Body of pancreas (tissue), 4 donors: Measurements from ENCODE around the gene DBP. TPM values are rescaled to one million over a fixed set of nuclear protein-coding genes. Genes with fewer than 3 reads are reported as not detected.

Experiments
- ATAC-seq: fragments of 150-250 bp; one replicate; pipeline ENCODE4 v1.9.1; 2016
- DNase-seq, 4 donors: peaks; one replicate each; pipeline ENCODE4 v3.0.0-alpha.2; 2019
- H3K27ac ChIP-seq, 4 donors: fragments of 200-600 bp; sonication (generic); 1 replicate in 3 of 4; 2 replicates in 1 of 4; pipeline versions ENCODE4 v1.5.1 to v1.6.1; 2016 to 2019; ENCODE audit warnings: mild to moderate bottlenecking in 1 of 4, mixed read lengths in 1 of 4, moderate library complexity in 1 of 4
- H3K27me3 ChIP-seq, 2 donors: fragments of 200-600 bp; sonication (generic); one replicate each; pipeline ENCODE4 v1.6.0; 2016; ENCODE audit warnings: mild to moderate bottlenecking in 1 of 2
- H3K36me3 ChIP-seq, 2 donors: fragments of 200-600 bp; sonication (generic); replicated peaks in 1 of 2; 2 replicates each; pipeline ENCODE4 v1.5.1; 2016; ENCODE audit warnings: low read depth in 2 of 2; ENCODE audit not compliant: insufficient read depth in 1 of 2
- H3K4me1 ChIP-seq: fragments of 200-600 bp; sonication (generic); one replicate; pipeline ENCODE4 v1.6.0; 2016
- H3K4me3 ChIP-seq, 2 donors: fragments of 200-600 bp; sonication (generic); 1 replicate in 1 of 2; 2 replicates in 1 of 2; pipeline ENCODE4 v1.5.1; 2016 to 2019
- H3K9me3 ChIP-seq, 3 donors: fragments of 200-600 bp; sonication (generic); 1 replicate in 2 of 3; 2 replicates in 1 of 3; pipeline ENCODE4 v1.5.1; 2016
- POLR2A ChIP-seq, 3 donors: fragments of 450-650 bp; IDR thresholded peaks; one replicate each; pipeline ENCODE4 v1.6.1; 2016; ENCODE audit warnings: antibody characterized with exemption in 3 of 3, mild to moderate bottlenecking in 2 of 3
- WGBS, 2 donors: methylation state at CpG; one replicate each; pipeline ENCODE4 v1.1.5; 2017; 5-methylcytosine and 5-hydroxymethylcytosine counted together
- intact Hi-C: fragments of 100-400 bp; cut with DNase I; formaldehyde crosslinking; loops from one replicate; pipeline ENCODE4 v1.15.1; 2023
- total RNA-seq, 2 donors: library from RNA; depleted of rRNA; stranded (reverse); fragments of >200 nt; gene quantifications; one replicate each; pipeline ENCODE4 v1.1.0, GENCODE V29; 2016
- TF ChIP-seq, protein P1 (sequence below), 7 experiments: fragments of 450-650 bp in 4 of 7; fragments of 200-600 bp in 3 of 7; sonication (generic) in 3 of 7; IDR thresholded peaks; one replicate each; pipeline ENCODE4 v1.5.1; 2016 to 2019; ENCODE audit warnings: antibody characterized with exemption in 7 of 7

Gene DBP
- total RNA-seq, 2 donors from 2014 or later = 2.0 to 4.9 TPM

DNA sequence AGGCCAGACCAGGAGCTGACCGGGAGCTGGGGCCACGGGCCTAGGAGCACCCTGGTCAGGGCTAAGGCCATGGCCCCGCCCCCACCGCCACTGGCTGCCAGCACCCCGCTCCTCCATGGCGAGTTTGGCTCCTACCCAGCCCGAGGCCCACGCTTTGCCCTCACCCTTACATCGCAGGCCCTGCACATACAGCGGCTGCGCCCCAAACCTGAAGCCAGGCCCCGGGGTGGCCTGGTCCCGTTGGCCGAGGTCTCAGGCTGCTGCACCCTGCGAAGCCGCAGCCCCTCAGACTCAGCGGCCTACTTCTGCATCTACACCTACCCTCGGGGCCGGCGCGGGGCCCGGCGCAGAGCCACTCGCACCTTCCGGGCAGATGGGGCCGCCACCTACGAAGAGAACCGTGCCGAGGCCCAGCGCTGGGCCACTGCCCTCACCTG, 11.3 kb downstream of the DBP start:
- no peak overlapping the region for H3K27ac ChIP-seq
- 91 to 92% methylated on average over 22 to 30 of the region's 30 CpGs for WGBS, 2 donors
- no peaks in the 10 kb centered on the region for H3K36me3 ChIP-seq
- ATAC-seq (no peak), DNase-seq (no peak)
- peaks cover 29% of the 10 kb centered on the region for H3K4me1 ChIP-seq
- TF ChIP-seq, protein P1, sequence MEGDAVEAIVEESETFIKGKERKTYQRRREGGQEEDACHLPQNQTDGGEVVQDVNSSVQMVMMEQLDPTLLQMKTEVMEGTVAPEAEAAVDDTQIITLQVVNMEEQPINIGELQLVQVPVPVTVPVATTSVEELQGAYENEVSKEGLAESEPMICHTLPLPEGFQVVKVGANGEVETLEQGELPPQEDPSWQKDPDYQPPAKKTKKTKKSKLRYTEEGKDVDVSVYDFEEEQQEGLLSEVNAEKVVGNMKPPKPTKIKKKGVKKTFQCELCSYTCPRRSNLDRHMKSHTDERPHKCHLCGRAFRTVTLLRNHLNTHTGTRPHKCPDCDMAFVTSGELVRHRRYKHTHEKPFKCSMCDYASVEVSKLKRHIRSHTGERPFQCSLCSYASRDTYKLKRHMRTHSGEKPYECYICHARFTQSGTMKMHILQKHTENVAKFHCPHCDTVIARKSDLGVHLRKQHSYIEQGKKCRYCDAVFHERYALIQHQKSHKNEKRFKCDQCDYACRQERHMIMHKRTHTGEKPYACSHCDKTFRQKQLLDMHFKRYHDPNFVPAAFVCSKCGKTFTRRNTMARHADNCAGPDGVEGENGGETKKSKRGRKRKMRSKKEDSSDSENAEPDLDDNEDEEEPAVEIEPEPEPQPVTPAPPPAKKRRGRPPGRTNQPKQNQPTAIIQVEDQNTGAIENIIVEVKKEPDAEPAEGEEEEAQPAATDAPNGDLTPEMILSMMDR (IDR thresholded peaks at IDR 0.05) = no peak
- TF ChIP-seq POLR2A (IDR thresholded peaks at IDR 0.05) = no peak
- no peak overlapping the region for H3K4me3 ChIP-seq
- no peaks in the 10 kb centered on the region for H3K9me3 ChIP-seq
- intact Hi-C loops = no loop called here
- H3K27me3 ChIP-seq = no peaks in the 10 kb centered on the region

DNA sequence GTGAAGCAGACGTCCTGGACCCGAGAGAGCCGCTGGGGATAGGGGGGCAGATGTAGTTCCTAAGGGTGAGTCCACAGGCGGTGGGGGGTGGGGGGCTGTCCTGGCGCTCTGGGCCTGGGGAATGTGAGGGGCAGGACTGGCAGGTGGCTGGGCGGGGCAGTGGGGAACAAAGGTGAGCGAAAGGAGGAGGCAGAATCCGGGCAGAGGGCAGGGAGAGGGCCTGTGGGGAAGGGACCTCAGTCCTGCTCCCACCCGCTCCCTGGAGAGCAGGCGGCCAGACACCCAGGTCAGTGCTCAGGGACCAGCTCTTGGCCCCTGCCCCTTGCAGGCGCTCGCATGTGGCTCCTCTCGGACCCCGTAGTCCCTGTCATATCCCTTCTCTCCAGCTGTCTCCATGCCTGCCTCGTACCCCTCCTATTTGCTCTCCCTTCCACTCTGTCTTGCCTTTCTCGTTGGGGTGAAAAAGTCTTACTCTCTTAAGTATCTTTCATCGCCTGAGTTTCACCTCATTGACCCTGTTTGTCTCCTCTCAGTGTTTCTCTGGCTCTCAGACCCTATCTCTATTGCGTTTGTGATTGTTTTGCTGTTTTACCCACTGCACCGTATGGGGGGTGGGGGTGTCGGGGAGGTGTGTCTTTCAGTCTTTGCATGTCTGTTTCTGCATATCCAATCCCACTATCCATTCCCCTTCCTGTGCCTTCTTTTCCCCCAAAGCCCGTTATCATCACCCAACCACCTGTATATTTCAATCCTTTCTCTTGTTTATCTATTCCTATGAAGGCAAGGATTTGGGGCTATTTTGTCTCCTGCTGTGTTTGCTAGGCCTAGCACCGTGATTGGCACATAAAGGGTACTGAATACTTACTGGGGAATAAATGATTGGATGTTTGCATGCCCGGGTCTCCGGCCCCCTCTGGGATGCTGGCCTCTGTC, 12.1 kb downstream of the DBP start:
- Histone ChIP-seq H3K27ac (peak overlapping the region; percentile 47 to 81 (median 78)), H3K27me3 (no peaks in the 10 kb centered on the region), H3K4me1 (peaks cover 23% of the 10 kb centered on the region), H3K36me3 (no peaks in the 10 kb centered on the region), H3K9me3 (no peaks in the 10 kb centered on the region), H3K4me3 (no peak overlapping the region)
- ATAC-seq (no peak), DNase-seq (no peak)
- intact Hi-C loops = no loop called here
- TF ChIP-seq, protein P1 (IDR thresholded peaks at IDR 0.05) = no peak
- TF ChIP-seq POLR2A (IDR thresholded peaks at IDR 0.05) = no peak
- WGBS, 2 donors = 54 to 60% methylated on average over 24 of the region's 24 CpGs

DNA sequence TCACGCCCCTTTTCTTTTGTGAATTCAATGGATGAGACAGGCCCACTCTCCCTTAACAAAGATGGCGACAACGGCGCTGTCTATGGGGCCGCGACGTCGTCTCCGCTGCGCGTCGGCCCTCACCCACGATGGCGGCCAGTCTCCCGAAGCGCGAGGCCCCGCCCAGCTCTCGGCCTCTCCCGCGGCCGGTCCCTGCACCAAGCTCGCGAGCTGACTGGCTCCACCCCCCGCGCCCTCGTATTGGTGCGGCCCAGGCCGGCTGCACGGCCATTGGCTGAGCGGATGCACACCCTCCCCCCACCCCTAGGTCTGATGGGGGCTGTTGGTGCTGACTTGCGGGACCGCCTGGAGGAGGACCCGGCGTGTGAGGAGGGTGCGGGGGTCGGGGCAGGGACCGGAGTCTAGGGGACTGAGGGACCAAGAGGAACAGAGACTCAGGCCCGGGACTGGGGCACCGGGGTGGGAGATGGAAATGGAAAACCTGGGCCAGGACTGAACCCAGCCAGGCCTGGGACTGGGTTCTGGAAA, 13.0 kb downstream of the DBP start:
- intact Hi-C loops = no loop called here
- Histone ChIP-seq H3K9me3 (no peaks in the 10 kb centered on the region), H3K4me1 (peaks cover 26% of the 10 kb centered on the region), H3K27ac (peak overlapping the region; percentile 47 to 81 (median 78)), H3K36me3 (no peaks in the 10 kb centered on the region), H3K4me3 (peak overlapping the region in 1 of 2 donors; percentile 2), H3K27me3 (no peaks in the 10 kb centered on the region)
- DNase-seq = peak; percentile 97 to 99 (median 98)
- TF ChIP-seq, protein P1 (IDR thresholded peaks at IDR 0.05) = no peak
- TF ChIP-seq POLR2A (IDR thresholded peaks at IDR 0.05) = peak in 1 of 3 donors; percentile 22
- WGBS, 2 donors = 1% methylated on average over 32 to 36 of the region's 40 CpGs
- peak; percentile 81 for ATAC-seq

DNA sequence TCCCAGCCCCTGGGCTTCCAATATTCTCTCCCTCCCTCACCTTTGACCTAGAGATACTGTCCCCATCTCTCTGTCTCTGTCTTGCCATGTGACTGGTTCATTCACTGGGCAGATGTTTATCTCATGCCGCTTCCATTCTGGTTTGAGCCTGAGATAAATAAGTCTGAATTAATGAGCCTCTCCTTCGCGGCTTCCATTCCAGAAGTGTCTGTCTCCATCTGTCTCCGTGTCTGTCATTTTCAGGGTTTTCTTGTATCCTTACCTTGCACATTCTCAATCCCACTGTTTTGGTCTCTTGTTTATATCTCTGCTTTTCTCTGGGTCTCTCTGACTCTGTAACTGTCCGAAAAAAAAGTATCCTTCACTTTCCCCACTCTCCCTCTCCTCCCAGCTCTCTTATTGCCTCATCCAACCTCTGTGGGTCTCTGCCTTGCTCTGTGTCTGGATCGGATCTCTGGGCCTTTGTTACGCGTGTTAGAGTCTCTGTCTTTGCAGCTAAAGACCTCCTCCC, 13.6 kb downstream of the DBP start:
- H3K27me3 ChIP-seq = no peaks in the 10 kb centered on the region
- no peaks in the 10 kb centered on the region for H3K36me3 ChIP-seq
- no peaks in the 10 kb centered on the region for H3K9me3 ChIP-seq
- H3K4me3 ChIP-seq = no peak overlapping the region
- DNase-seq (no peak), ATAC-seq (no peak)
- peak overlapping the region; percentile 2 to 81 (median 78) for H3K27ac ChIP-seq
- no peak for TF ChIP-seq POLR2A (IDR thresholded peaks at IDR 0.05)
- TF ChIP-seq, protein P1 (IDR thresholded peaks at IDR 0.05) = no peak
- 27 to 30% methylated on average over 8 of the region's 8 CpGs for WGBS, 2 donors
- peaks cover 26% of the 10 kb centered on the region for H3K4me1 ChIP-seq
- intact Hi-C loops = no loop called here
